NCI-H1694 (cell line): ENCODE data around the gene PATL1.

Source experiments
- DNase-seq: peaks from one replicate; lab custom pipeline; 2025; lab: John Stamatoyannopoulos, UW

Gene PATL1

DNA sequence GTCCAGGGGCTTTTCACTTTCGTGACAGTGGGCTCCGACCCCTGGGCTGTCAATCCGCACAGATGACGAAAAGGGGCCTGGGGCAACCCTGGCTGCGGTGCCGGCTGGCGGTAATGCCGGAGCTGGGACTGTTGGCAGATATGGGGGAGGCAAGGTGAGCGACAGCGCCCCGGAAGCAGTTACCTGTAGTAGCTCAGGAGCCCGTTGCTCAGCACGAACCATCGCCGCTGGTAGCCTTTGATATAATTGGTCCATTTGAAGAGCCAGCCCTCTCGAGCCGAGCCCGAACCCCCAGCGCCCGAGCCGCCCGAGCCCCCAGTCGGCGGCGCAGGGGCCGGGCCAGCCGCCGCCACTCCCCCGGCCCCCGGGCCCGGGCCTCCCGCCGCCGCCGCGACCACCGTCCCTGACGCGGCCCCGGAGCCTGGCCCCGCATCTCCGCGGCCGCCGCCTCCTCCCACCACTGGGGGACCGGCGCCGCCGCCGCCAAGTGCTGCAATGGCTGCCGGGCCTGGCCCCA, 53.7 kb downstream of the PATL1 start:
- no peak for DNase-seq

- no peak for DNase-seq
These were observed 54.3 kb downstream of the PATL1 start for GRCh38 chr11:59614277-59615119.

DNA sequence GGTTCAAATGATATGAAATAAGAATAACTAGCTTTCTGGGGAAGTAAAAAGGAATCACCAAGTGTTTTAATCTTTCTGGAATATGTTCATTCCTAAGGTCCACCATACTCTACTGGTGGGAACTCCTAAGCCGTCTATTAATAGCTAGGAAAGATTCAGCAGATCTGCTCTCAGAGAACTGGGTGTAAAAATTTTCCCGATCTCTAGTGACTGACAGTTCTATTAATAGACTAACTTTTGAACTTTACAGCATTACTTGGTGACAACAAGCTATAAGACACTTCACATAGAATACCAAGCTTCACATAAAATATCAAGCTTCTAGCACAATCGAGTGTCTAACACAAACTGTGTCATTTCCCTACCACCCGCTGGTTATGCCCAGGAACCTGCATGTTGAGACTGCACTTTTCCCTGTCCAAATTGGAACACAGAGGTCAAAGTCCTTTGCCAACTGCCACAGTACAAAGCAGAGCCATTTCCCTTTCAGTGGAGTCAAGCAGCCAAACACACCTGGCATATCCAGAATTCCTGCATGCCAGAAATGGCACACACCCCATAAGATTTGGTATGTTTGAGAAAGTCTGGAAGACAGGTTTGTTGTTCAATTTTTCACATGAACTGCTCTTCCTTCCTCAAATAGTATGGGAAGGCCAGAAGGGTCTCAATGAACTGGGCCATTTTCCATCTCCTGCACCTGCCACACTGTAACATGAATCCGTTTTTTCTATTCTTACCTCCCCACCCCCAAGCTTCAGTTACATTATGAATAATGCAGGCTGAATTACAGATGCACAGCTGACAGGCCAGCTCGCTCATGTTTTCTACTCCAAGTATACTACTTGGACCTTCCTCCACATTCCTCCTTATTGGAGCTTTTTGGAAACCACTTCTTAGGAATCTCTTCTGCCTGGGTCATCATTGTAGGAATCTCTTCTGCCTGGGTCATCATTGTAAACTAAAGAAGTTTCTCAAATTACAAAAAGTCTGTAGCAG, 57.0 kb downstream of the PATL1 start:
- no peak for DNase-seq

- DNase-seq, result no peak
These were observed 58.5 kb downstream of the PATL1 start for GRCh38 chr11:59610289-59610688.

DNA sequence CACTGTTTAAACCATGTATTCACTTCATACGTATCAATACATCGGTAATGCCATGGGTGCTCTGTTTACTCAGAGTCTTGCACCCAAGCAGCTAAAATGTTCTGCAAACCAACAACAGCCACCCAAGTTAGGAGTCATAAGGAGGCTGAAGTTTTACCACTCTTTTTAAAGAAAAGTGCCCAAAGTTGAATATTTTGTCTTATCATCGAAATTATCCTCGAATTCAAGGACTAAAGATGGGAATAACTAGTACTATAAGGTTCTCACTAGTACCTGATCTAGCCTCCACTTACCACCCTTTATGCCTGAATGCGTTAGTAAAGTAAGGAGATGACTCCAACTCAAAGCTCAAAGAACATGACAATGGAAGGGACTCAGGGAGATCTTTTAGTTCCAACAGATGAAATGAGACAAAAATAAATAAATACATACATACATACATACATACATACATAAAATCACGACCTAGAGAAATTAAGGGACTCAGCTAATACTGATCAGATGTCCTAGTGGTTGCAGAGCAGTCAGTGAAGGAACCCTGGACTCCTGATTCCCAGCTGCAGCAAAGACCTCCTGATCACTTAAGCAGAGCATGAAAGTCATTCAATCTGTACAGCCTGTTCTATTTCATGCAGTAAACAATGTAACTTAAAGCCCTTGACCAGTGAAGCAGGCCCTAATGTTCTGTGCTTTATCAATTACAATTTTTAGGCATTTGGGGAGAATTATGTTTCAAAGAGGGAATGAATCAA, 61.0 kb downstream of the PATL1 start:
- DNase-seq, result no peak

DNA sequence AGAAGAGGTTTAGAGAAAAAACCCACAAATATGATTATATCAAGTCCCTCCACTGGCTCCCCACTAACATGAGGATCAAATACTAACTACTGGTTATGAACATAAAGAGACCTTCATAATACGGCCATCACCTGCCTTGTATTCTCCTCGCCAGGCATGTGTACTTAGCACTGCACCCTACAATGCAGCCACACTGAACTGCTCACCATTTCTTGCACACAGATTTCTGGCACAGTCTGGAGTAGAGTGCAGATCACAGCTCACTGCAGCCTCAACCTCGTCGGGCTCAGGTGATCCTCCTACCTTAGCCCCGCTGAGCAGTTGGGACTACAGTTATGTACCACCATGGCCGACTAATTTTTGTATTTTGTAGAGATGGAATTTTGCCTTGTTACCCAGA, 66.4 kb downstream of the PATL1 start:
- no peak for DNase-seq

- no peak for DNase-seq
These were observed 67.0 kb downstream of the PATL1 start for GRCh38 chr11:59601788-59602187.

DNA sequence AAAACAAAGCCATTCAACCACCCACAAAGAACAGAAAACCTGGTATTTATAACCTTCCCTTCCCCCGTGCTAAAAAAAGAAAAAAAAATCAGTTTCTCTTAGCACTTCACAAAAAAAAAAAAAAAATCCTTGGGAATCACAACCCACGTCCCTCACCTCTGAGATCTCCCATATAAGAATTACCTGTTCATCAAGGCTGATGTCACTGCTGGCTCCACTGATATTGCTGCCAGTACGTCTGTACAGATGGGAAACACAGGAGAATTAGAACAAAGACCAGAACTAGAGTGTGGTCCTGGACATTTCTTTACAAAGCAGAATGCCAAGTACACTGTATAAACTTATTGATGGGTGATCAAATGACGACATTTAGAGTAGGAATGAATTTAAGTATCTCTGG, 68.2 kb downstream of the PATL1 start:
- no peak for DNase-seq

DNA sequence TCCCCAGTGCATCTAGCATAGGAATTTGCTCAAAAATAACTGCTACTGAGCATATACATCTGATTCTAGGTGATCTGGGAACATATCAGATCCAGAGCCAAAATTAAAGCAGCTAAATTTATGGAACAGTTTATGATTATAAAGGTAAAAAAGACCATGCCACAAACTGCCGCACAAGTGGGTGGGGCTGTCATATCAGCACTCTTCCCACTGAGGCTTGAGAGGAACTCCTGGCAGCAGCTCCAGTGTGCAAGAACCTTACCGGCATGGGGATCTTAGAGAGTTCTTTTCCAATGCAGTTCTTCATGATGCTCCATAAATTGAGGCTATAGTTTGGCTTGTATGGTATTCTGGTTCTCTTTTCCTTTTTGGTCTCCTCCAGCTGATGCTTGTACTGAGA, 68.6 kb downstream of the PATL1 start:
- DNase-seq, result no peak

DNA sequence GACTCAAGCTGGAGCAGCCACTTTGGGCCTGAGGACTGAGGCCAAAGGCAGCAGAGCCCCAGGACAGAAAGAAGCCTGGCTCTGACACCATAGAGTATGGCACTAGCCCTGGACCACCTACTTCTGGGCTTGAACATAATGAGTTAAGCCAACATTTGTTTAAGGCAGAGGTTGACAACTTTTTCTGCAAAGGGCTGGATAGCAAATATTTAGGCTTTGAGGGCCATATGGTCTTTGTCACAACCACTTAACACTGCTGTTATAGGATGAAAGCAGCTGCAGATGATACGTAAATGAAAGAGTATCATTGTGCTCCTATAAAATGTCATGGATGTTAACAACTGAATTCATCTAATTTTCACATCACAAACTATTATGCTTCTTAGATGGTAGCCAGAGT, 69.9 kb downstream of the PATL1 start:
- no peak for DNase-seq
